BE2C (cell line): Measurements from ENCODE around the gene LRRC4B. TPM values are rescaled to one million over a fixed set of nuclear protein-coding genes. Genes with fewer than 3 reads are reported as not detected.
"Not testable (repeated sequence)": the region's sequence is repeated elsewhere in the genome, so short reads cannot be mapped to it uniquely, and the experiment has no call there.

Experiments
- DNase-seq: peaks from one replicate; pipeline ENCODE4 v3.0.0-alpha.2; 2020
- H3K27me3 ChIP-seq: fragments of 250-450 bp; sonication (Bioruptor Pico); 2 replicates; pipeline ENCODE4 v1.5.1; 2020; ENCODE audit warnings: mild to moderate bottlenecking
- H3K36me3 ChIP-seq: fragments of 250-450 bp; sonication (Bioruptor Pico); 2 replicates; pipeline ENCODE4 v1.5.1; 2020; ENCODE audit warnings: mild to moderate bottlenecking
- H3K4me1 ChIP-seq: fragments of 250-450 bp; sonication (Bioruptor Pico); 2 replicates; pipeline ENCODE4 v1.5.1; 2020
- H3K4me3 ChIP-seq: 2 replicates; pipeline ENCODE4 v1.5.1; 2011; ENCODE audit warnings: low read depth, low read length
- H3K9me3 ChIP-seq: fragments of 250-450 bp; sonication (Bioruptor Pico); 2 replicates; pipeline ENCODE4 v1.5.1; 2020
- CTCF ChIP-seq: IDR thresholded peaks from 2 replicates; pipeline ENCODE4 v1.5.1; 2012; ENCODE audit warnings: mild to moderate bottlenecking, low read depth, low read length
- polyA plus RNA-seq: library from polyadenylated mRNA; unstranded; fragments of >200 nt; gene quantifications from one replicate; pipeline ENCODE4 v1.2.1, GENCODE V29; 2012; ENCODE audit warnings: low read depth, missing spikeins; ENCODE audit not compliant: insufficient read length, insufficient read depth

Gene LRRC4B
- 7.9 TPM for polyA plus RNA-seq

- peaks cover 47% of the 10 kb centered on the region for H3K27me3 ChIP-seq
- TF ChIP-seq CTCF, result no peak
- H3K36me3 ChIP-seq, result no peaks in the 10 kb centered on the region
- no peak for DNase-seq
- H3K9me3 ChIP-seq, result no peaks in the 10 kb centered on the region
- H3K4me1 ChIP-seq, result no peaks in the 10 kb centered on the region
- H3K4me3 ChIP-seq, result no peak within 1 kb of the TSS
These were observed at the start of gene LRRC4B for GRCh38 chr19:50567882-50568727. LRRC4B (minus strand) TSS chr19:50568435; CDS start chr19:50548838, 19,597 bp downstream.

GRCh38 chr19:50612504-50613404, 44.5 kb upstream of the LRRC4B start:
- not testable (repeated sequence) for DNase-seq, H3K36me3 ChIP-seq, H3K9me3 ChIP-seq

GRCh38 chr19:50607874-50608785, 39.9 kb upstream of the LRRC4B start:
- peak; percentile 92 for TF ChIP-seq CTCF
- peak overlapping the region; percentile 48 for H3K4me3 ChIP-seq
- DNase-seq, result peak; percentile 98

More at GRCh38 chr19:50612504-50613404, 44.5 kb upstream of the LRRC4B start:
- not testable (repeated sequence) for H3K27me3 ChIP-seq, H3K4me1 ChIP-seq, H3K4me3 ChIP-seq

GRCh38 chr19:50607388-50607787, 39.2 kb upstream of the LRRC4B start:
- TF ChIP-seq CTCF, result no peak
- H3K9me3 ChIP-seq, result peaks cover 3% of the 10 kb centered on the region
- DNase-seq, result no peak
- peaks cover 16% of the 10 kb centered on the region for H3K27me3 ChIP-seq
- H3K4me1 ChIP-seq, result 0 out of 2 replicates have a peak, but pooled peaks cover 2% of the 10 kb centered on the region
- no peaks in the 10 kb centered on the region for H3K36me3 ChIP-seq
- H3K4me3 ChIP-seq, result peak overlapping the region; percentile 35

More at GRCh38 chr19:50607874-50608785, 39.9 kb upstream of the LRRC4B start:
- peaks cover 3% of the 10 kb centered on the region for H3K9me3 ChIP-seq
- peaks cover 10% of the 10 kb centered on the region for H3K27me3 ChIP-seq
- 0 out of 2 replicates have a peak, but pooled peaks cover 2% of the 10 kb centered on the region for H3K4me1 ChIP-seq
- no peaks in the 10 kb centered on the region for H3K36me3 ChIP-seq

GRCh38 chr19:50606059-50606836, 38.0 kb upstream of the LRRC4B start:
- not testable (repeated sequence) for H3K4me3 ChIP-seq, H3K36me3 ChIP-seq, H3K9me3 ChIP-seq, H3K4me1 ChIP-seq
- peak; percentile 33; the same call in 1 of the 2 replicates for TF ChIP-seq CTCF
- peaks cover 28% of the 10 kb centered on the region for H3K27me3 ChIP-seq
- peak; percentile 61 for DNase-seq

- H3K27me3 ChIP-seq, result peaks cover 45% of the 10 kb centered on the region
- H3K36me3 ChIP-seq, H3K4me1 ChIP-seq, H3K9me3 ChIP-seq, H3K4me3 ChIP-seq, DNase-seq: not testable (repeated sequence)
These were observed 36.2 kb upstream of the LRRC4B start for GRCh38 chr19:50604264-50605073.
